ENCODE measurements around the gene UGT2B15.
A peak's percentile ranks its signal among the peaks of the same experiment; 100 is the strongest.
"Not testable (repeated sequence)": the region's sequence is repeated elsewhere in the genome, so short reads cannot be mapped to it uniquely, and the experiment has no call there.

UGT2B15 gene

GRCh38 chr4:68655764-68656444 is 14.5 kb downstream of the UGT2B15 start:
- no peak for DNase-seq

- DNase-seq = no peak
Observed at GRCh38 chr4:68654946-68655721, 15.3 kb downstream of the UGT2B15 start.

DNA sequence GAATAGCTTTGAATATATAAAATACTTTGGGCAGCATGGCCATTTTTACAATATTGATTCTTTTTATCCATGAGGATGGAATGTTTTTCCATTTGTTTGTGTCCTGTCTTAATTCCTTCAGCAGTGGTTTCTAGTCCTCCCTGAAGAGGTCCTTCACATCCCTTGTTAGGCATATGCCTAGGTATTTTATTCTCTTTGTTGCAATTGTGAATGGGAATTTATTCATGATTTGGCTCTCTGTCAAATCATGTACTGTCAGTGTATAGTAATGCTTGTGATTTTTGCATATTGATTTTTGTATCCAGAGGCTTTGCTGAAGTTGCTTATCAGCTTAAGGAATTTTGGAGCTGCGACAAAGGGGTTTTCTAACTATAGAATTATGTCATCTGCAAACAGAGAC is 18.5 kb downstream of the UGT2B15 start:
- DNase-seq = no peak

DNA sequence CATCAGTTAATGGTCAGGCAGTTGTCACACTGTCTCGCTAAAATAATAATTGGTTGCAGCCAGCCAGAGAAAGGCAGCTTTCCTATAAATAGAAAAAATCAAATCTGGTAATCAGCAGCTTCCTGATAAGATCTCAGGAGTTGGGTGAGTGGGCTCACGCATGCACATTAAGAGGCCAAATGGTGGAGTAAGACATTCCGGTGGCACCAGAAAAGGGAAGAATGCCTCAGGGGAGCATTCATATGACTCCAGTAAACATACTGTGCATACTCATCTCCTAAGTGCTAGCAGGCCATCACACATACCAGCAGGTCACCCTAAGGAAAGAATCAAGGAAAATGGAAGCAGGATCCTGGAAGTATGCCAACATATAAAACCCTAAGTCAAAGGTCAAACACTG is 40.1 kb downstream of the UGT2B15 start:
- no peak for DNase-seq

DNA sequence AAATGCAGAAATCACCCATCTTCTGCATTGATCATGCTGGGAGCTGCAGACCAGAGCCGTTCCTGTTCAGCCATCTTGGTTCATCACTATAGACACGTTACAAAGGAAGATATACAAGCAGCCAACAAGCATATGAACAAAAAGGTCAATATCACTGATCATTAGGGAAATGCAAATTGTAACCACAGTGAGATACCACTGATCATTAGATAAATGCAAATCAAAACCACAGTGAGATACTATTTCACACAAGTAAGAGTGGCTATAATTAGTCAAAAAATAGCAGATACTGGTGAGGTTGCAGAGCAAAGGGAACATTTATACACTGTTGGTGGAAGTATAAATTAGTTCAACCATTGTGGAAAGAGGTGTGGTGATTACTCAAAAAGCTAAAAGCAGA is 47.7 kb downstream of the UGT2B15 start:
- not testable (repeated sequence) for DNase-seq

DNA sequence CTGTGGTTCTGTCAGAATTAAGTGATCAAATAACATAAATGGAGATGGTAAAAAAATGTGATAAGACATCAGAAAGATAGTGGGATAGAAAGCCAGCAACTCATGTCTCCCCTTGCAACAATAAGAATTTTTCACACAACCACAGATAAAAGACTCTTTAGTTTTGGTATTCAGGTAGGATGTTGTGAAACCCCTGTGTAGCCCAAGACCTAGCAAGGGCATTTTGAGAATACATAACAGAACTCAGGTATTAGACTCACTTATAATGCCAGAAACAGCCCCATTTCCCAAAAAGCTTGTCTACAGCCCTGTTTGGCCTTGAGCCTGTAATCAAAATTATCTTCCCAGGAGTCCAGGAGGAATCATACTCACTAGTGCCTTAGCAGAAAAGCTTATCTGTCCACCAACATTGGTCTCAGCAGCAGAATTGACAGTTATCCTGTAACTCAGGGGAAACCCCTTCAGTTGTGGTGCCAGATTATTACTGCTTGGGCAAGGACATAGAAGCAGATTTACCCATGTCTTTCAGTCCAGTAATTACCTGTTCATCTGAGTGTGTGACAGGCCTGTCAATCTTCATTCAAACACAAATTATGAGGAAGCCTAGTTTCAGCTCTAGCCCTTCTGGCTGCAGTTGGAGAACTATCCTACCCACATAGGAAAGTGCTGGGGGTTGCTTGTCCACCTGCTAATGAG is 53.3 kb downstream of the UGT2B15 start:
- DNase-seq = peak; percentile 46

DNA sequence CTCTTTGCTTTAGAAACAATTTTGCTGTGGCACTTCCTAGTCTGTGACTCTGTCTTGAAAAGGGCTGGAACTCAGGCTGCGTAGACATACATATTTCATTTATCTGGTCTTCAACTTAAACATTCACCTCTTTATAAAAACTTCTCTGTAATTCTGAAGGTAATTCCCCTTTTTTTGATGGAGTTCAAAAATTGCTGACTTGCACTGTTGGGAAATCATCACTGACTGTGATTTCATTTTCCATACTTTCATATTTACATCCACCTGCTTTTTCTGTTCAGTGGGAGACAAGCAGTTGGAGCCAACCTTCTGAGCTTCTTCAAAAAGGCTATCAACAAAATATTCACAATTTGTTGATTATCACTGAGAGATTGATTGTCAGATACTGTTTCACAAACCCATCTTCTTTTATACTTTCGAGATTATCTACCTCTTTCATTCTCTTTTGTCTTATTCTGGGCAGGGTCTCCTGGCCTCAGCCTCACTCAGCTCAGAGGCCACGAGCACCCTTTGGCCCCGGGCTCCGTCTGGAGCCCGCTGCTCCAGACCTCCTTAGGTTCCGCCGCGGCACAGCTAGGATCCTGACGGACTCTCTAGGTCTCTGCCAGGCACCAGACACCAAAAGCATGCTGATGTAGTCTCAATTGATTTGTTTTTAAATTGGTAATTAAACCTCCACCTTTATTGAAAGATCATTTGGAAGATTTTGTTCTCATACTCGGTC is 54.6 kb downstream of the UGT2B15 start:
- DNase-seq = no peak

DNA sequence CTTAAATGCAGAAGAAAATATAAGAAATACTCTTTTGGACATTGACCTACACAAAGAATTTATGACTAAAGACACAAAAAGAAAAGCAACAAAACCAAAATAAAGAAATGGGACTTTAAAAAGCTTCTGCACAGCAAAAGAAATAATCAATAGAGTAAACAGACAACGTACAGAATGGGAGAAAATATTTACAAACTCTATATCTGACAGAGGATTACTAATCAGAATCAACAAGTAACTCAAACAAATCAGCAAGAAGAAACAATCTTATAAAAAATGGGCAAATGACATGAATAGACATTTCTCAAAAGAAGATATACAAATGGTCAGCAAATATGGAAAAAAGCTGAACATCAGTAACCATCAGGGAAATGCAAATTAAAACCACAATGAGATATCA is 56.7 kb downstream of the UGT2B15 start:
- no peak for DNase-seq

DNA sequence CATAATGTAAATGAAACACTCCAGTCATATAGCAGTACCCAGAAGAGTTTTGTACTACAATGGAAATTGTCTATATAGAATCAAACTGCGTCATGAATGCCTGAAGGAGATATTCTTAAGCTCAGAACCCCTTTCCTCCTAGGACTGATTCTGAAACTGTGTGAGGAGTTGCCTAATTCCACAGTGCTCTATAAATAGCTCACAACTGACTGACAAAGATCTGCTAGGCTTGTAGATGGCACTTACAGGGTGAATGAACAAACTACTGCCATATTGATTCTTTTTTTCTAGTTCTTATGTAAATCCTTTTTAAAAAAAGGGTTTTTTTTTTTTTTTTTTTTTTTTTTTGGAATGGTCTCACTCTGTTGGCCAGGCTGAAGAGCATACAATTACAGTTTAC is 64.2 kb downstream of the UGT2B15 start:
- peak; percentile 15 for DNase-seq

DNA sequence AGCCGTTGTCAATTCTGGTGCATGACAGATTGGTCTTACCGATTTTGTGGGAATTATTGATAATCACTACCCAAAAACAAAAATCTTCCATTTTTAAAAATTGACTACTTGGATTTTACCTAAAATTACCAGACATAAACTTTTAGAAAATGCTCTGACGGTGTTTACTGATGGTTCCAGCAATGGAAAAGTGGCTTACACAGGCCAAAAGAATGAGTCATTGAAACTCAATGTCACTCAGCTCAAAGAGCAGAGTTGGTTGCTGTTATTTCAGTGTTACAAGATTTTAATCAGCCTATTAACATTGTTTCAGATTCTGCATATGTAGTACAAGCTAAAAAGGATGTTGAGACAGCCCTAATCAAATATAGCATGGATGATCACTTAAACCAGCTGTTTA is 71.3 kb downstream of the UGT2B15 start:
- DNase-seq = no peak

DNA sequence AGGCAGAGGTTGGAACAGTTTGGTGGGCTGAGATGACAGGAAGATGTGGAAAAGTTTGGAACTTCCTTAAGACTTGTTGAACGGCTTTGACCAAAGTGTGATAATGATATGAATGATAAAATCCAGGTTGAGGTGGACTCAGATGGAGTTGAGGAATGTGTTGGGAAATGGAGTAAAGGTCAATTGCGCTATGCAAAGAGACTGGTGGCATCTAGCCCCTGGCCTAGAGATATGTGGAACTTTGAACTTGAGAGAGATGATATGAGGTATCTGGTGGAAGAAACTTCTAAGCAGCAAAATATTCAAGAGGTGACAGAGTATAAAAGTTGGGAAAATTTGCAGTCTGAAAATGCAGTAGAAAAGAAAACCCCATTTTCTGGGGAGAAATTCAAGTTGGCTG is 73.0 kb downstream of the UGT2B15 start:
- DNase-seq = no peak
